ENCODE data around the gene SUPT7L. TPM values are rescaled to one million over a fixed set of nuclear protein-coding genes. Genes with fewer than 3 reads are reported as not detected.
A peak's percentile ranks its signal among the peaks of the same experiment; 100 is the strongest.

The SUPT7L gene
- total and polyA plus RNA-seq, 2 of the 4 experiments (the other 2 are of a cell fraction) = 16.7 to 33.4 TPM

- intact Hi-C loops (cut with micrococcal nuclease) (loop anchor here (2.0 to 10.0 kb wide), 2 partner anchors 139 to 223 kb away; partner anchors contain the start of genes IFT172 and PPM1G), in situ Hi-C loops (cut with MboI; ENCODE audit: low sequenced_read_pairs) (no loop called here), dilution Hi-C loops (cut with HindIII; ENCODE audit: low sequenced_read_pairs, unreplicated experiment) (no loop called here)
- Histone ChIP-seq H3K9me1 (ENCODE audit: insufficient read depth, low read length) (peaks cover 3% of the 10 kb centered on the region), H4K5ac (ENCODE audit: low read depth, low read length) (no peak overlapping the region), H4K8ac (ENCODE audit: low read depth in 2 of 2, low read length in 2 of 2) (peak overlapping the region in 1 of 2 experiments; percentile 44; a peak in 2 of 4 replicates), H3K27me3 (ENCODE audit: control insufficient read depth, insufficient read depth, low read length) (no peaks in the 10 kb centered on the region), H2BK15ac (ENCODE audit: low read depth, low read length) (no peak overlapping the region), H3K23ac (ENCODE audit: low read depth, low read length) (peak overlapping the region; percentile 18; the same call in 1 of the 2 replicates), H3K79me1 (ENCODE audit: low read depth in 1 of 2, low read length in 2 of 2) (peaks cover 9 to 38% of the 10 kb centered on the region in 2 experiments), H2AK5ac (ENCODE audit: low read depth, low read length) (no peak overlapping the region; the same call in 1 of the 2 replicates), H4K20me1 (ENCODE audit: insufficient read depth, low read length) (no peaks in the 10 kb centered on the region), H3K36me3 (ENCODE audit: control insufficient read depth, insufficient read depth, low read length) (peaks cover 9% of the 10 kb centered on the region), H2AK9ac (replicated peaks; ENCODE audit: low read depth, low read length, poor library complexity) (peak overlapping the region; percentile 69), H3K4me1 (ENCODE audit: control insufficient read depth, insufficient read depth, low read length) (peaks cover 5% of the 10 kb centered on the region), H4K91ac (ENCODE audit: insufficient read depth, low read depth, low read length) (peak overlapping the region; percentile 30; the same call in 1 of the 2 replicates), H2BK120ac (ENCODE audit: low read depth, low read length) (peak overlapping the region; percentile 40; the same call in 1 of the 2 replicates), H3K56ac (ENCODE audit: extremely low read depth, insufficient read depth, low read length) (peak overlapping the region; percentile 14), H3K14ac (replicated peaks; ENCODE audit: low read depth, low read length) (peak overlapping the region; percentile 22; the same call in 1 of the 2 replicates), H2BK5ac (ENCODE audit: low read depth, low read length, poor library complexity, severe bottlenecking) (peak overlapping the region; percentile 63), H3K4ac (ENCODE audit: low read depth, low read length) (peak overlapping the region; percentile 58), H3K9me3 (ENCODE audit: control insufficient read depth, insufficient read depth, low read length) (no peaks in the 10 kb centered on the region), H3K9ac (ENCODE audit: low read depth, low read length) (peak overlapping the region; percentile 8; the same call in 1 of the 2 replicates), H3K27ac (ENCODE audit: insufficient read depth, low read length) (peak overlapping the region; percentile 26; the same call in 1 of the 2 replicates), H2BK20ac (ENCODE audit: low read depth, low read length) (no peak overlapping the region), H3K4me3 (ENCODE audit: insufficient read depth, low read depth, low read length) (peak overlapping the region; percentile 94), H3K18ac (ENCODE audit: low read depth, low read length) (no peak overlapping the region), H2AFZ (replicated peaks; ENCODE audit: low read length, poor library complexity) (peak overlapping the region; percentile 97), H3K4me2 (ENCODE audit: low read depth, low read length) (peak overlapping the region; percentile 89)
- 0 out of 2 replicates have a peak, but pooled peaks have one; percentile 24 for TF ChIP-seq BHLHE40 (IDR thresholded peaks at IDR 0.05; ENCODE audit: low read depth, low read length)
- peak; percentile 78 for TF ChIP-seq RCOR1 (IDR thresholded peaks at IDR 0.05; ENCODE audit: insufficient replicate concordance, low read length)
- peak; percentile 88 for TF ChIP-seq CEBPB (IDR thresholded peaks at IDR 0.05; ENCODE audit: low read depth, low read length)
- 0 out of 2 replicates have a peak, but pooled peaks have one; percentile 28 for TF ChIP-seq NFE2L2 (IDR thresholded peaks at IDR 0.05; ENCODE audit: low read depth, low read length)
- no peak for TF ChIP-seq MAZ (IDR thresholded peaks at IDR 0.05; ENCODE audit: borderline replicate concordance, low read depth, low read length)
- TF ChIP-seq USF2 (IDR thresholded peaks at IDR 0.05; ENCODE audit: low read depth, low read length) = no peak
- TF ChIP-seq FOS (IDR thresholded peaks at IDR 0.05; ENCODE audit: low read depth, low read length) = peak; percentile 80
- BruUV-seq (replicated peaks) = no TSS peak
- ChIA-PET POLR2A (ENCODE audit: unreplicated experiment) (interaction anchor here (0.6 to 1.1 kb wide), 2 partner anchors 125 to 191 kb away, joined by 3 to 9 read pairs; no protein-coding TSS in a partner anchor), CTCF (interaction anchor here (1.0 kb wide), 1 partner anchor 55 kb away, joined by 4 read pairs; no protein-coding TSS in a partner anchor)
- peak; percentile 96 for DNase-seq
- peak; percentile 63 for ATAC-seq (ENCODE audit: low read depth)
- WGBS, 2 experiments (ENCODE audit: extremely low coverage in 2 of 2, insufficient read length in 1 of 2) = no CpG with 5 or more reads among the region's 21 CpGs
Observed at GRCh38 chr2:27627963-27628766, 35.2 kb downstream of the SUPT7L start.
